Measurements from ENCODE around the gene RCAN2.

The RCAN2 gene

DNA sequence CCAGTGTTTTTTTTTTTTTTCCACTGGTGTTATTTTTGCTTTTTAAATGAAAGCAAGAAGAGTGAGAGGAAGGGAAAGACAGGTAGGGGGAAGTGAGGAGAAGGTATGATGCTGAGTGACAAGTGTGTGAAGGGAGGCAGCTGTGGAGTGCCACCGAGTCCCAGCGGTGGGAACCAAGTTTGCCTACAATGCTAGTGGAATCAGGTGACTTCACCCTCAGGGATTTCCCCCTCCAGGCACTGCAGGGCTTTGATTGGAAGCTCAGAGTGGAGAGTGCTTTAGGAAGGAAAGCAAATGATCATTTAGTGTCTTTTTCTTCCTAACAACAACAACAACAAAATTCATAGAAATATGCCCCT, 200.0 kb downstream of the RCAN2 start:
- no peak for DNase-seq (ENCODE audit: low read depth in 2 of 2)

DNA sequence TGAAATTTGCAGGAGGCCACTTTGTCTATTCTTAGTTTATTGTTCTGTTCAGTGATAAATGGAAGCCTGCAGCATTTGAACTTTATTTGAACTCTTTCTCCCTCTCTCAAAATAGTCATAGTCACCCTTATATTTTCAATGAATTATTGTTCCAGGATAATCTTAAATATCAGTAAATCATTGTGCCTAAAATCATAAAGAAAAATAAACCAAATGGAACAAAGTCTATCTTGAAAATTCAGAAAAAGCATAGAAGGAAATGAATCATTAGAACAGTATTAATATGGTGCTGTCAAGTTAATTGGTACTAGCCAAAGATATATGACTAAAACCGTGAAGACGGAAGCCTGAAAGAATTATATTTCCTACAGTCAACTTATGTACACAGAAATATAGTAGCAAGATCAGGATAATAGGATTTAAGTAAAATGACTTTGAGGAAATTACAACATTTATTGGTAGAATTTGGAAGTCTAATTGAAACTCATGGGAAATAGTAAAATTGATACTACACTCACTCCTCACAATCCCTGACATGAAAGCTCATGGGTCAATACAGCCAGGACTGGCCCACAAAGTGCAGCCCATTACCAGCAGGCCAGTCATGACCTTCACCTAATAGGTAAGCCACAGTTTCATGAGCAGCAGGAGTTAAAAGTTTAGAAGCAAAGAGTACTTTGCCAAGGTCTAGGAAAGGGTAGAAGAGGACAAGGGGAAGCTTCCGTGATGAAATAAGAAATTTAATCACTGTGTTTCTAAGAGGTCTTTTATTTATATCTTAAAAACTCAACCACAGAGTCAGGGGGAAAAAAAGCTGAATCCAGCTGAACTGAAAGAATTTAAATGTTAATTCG, 200.6 kb downstream of the RCAN2 start:
- no peak for DNase-seq (ENCODE audit: low read depth in 2 of 2)

DNA sequence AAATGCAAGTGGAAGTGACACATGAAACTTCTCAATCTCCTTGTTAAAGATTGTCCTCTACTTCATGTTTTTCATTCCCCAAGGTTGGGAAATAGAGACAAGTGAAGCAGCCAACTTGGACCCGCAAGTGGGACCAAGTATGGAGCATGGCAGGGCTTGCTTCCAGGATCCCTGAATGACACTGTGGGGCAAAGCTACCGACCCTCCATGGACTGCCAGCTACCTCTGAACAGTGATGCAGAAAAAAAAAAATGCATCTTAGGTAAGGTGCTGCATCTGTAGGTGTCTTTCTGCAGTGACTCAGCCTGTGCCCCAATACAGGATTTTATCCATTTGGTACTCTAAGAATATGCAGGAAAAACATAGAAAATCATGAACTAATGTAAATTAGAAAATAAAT, 201.4 kb downstream of the RCAN2 start:
- DNase-seq (ENCODE audit: low read depth in 2 of 2) = no peak

DNA sequence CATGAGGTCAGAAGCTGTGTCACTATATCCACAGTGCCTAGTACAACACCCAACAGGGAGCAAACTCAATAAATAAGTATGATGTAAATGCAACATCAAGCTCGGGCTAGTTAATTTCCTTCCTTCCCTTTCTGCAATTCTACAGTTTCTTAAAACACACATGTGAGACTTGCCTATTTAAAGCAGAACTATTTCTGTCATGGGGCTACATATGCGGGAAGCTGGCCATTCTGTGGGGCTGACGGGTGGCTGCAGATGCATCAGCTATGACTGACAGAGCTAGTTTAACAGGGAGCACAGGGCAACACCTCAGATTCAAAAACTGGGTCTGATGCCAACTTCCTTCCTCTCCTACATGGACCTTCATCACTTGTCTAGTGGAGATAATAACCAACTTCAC, 202.4 kb downstream of the RCAN2 start:
- no peak for DNase-seq (ENCODE audit: low read depth in 2 of 2)

DNA sequence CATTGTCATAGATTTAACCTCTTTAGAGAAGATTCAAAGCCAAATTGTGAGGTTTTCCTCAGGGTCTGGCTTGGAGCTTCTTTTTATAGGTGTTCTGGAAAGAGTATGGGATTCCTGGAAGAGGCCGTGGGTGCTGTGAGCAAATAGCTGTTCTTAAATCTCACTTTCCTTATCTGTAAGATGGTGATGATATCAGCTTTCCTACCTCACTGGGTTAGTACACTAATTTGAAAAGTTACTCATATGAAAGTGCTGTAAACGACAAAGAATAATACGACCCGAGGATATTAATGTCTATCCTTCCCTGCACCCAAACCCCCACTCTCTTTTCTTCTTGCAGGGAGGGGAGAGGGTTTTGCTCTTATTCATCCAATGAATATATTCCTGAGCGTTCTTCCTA, 203.6 kb downstream of the RCAN2 start:
- no peak for DNase-seq (ENCODE audit: low read depth in 2 of 2)

DNA sequence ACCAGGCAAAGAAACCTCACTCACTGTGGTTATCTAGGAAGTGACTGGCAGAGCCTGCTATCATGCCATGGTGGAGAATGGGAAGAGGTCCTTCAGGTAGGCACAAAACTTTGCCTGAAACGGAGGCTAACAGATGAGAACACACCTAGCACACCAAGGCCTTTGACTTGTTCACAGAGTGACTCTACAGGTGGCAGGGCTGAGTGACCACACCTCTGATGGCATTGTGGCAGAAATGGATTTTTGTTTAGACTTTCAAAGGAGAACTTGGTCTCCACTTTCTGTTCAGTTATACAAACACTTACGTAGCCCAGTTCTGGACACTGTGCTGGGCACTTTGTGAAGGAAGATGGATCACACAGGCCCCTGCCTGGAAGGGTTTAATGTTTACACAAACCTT, 204.2 kb downstream of the RCAN2 start:
- DNase-seq (ENCODE audit: low read depth in 2 of 2) = no peak

DNA sequence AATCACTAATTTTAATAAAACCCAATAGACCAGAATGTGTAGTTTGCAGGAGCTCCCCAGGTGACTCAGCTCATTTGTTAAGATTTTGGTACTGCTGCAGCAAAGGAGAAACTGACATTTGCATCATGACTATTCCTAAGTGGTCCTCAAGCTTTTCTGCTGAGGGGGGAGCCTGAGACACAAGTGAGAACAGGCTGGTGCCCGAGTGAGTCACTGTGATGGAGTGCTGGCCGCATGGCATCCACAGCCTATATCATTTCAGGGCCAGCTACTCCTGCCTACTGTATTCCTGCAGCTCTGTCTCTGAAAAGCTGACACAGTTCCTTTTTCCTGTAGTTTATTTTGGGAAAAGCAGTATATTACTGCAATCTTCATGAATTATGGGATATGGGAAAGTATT, 206.8 kb downstream of the RCAN2 start:
- DNase-seq (ENCODE audit: low read depth in 2 of 2) = no peak

DNA sequence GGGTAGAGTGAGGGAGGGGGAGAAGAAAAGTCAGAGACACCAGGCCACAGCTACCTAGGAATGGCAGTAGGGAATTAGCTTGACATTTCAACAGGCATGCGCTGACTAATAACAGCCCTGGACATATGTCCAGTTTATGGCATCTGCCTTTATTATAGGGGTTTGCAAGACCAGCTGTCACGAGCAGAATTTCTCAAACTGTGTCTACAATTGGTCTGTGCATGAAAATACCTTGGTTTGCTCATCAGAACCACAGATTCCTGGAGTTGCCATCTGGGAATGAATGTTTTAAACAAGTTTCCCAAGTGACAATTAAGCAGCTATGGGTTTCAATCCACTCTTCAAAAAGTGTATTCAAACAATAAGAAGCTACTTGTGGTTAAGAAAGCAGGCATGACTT, 210.1 kb downstream of the RCAN2 start:
- DNase-seq (ENCODE audit: low read depth in 2 of 2) = no peak

DNA sequence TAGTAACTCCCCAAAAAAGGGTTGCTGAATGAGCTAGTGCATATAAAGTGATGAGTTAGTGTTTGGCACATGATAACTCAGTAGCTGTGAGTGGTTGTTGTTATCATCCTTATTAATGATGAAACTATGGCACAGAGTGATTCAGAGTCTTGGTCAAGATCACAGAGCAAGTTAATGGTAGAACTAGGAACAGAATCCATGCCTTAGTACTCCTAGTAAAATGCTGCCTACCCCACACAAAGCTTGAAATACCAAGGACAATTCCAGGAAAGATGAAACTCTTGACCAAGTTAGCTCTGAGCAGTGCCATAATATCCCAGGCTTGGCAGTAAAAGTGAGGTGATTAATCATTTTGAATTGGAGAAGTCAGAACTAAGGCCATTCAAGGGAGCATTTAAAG, 211.4 kb downstream of the RCAN2 start:
- no peak for DNase-seq (ENCODE audit: low read depth in 2 of 2)

DNA sequence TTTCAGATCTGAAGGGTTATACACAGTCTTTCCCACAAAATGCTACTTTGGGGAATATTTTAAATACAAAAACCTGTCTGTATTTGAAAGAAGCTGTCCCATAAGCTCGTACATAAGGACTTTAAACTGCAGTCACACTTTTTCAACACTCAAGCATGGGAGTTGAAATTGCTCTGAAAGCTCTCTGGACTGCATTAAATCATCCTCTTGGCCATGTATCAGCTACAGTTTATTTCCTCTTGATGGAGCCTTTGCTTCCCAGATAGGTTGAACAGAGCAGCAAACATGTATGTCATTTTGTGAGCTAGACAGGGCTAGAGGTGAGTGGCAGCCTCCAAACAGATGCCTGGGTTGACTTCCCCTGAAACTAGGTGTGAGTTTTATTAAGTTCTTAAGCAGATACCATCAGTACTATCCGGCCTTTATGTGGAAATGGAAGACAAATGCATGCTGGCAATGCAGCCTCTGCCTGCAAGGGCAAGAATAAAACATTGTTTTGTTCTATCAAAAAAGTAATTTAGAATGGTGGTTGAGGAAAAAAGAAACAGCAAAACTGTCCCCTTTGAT, 214.6 kb downstream of the RCAN2 start:
- no peak for DNase-seq (ENCODE audit: low read depth in 2 of 2)

DNA sequence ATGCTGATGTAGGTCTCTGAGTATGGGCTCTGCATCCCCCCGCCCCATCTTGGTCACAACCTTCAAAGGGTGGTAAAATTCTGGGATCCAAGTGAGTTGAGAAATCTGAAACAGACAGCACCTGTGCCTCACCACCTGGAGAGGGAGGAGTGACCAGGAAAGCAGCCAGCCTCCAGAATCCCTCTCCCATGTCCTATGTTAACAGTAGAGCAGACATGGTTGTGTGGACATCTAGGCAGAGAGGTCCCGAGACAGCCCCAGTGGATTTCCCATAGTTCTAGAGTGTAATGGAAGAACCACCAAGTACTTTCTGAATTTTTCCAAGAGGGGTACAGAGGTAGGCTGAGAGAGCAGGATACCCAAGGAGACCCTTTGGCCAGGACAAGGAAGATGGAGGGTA, 216.7 kb downstream of the RCAN2 start:
- no peak for DNase-seq (ENCODE audit: low read depth in 2 of 2)

DNA sequence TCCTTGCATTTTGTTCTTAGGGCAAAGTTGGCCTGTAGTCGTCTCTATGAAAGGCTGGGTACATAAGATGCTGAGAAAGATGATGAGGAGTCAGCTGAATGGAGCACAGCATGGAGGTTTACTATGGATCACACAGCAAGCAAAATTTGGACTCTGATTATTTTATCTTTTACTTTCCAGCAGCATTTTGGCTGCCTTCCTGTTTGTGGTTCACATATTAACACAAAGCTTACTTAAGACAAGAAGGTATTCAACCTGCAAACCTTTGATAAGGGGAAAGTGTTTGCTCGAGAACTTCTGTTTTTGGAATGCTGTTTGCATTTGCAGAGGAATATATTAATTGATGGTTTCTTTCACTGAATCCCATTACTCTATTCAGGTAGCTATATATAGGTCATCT, 217.3 kb downstream of the RCAN2 start:
- DNase-seq (ENCODE audit: low read depth in 2 of 2) = no peak

DNA sequence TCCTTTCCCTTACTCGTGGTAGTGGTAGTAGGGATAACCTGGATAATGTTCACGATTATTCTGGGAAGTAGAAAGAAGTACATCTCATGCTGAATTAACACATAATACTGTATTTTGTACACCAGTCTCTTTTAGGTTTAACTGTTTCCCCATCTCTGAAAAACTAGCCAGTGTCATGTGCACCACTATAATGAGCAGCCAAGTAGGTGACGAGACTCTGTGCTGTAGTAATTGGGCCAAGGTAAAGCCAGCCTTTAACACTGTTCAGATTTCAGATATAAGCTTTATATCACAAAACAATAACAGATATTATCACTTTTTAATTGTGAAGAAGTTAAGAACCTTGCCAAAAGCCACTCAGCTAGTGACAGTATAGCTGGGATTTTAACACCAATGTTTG, 219.5 kb downstream of the RCAN2 start:
- no peak for DNase-seq (ENCODE audit: low read depth in 2 of 2)

DNA sequence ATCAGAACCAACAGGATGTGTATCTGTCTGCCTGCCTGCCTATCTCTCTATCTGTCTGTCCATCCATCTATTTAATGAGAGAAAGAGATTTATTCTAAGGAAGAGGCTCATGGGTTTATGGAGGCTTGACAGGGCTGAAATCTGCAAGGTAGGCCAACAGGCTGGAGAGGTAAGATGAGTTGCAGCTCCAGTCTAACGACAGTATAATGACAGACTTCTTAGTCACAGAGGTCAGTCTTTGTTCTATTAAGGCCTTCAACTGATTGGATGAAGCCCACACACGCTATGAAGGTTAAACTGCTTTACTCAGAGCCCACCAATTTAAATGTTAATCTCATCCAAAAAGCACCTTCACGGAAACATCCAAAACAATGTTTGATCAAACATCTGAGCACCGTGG, 220.1 kb downstream of the RCAN2 start:
- DNase-seq (ENCODE audit: low read depth in 2 of 2) = no peak

DNA sequence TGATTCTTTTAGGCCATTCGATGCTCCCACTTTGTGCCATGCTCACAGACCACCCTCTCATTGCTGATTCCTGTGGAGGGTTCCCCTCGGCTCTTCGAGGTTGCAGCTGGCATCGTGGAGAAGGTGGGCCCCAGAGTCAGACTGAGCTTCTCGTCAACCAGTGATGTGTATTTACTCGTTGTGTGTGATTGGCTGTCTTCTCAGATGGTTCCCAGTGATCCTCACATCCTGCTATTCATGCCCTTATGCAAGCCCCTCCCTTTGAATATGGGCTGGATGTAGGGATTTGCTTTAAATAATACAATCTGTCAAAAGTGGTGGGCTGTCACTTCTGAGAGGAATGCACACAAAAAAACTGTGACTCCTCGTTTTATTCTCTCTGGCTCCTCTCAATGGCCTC, 220.9 kb downstream of the RCAN2 start:
- DNase-seq (ENCODE audit: low read depth in 2 of 2) = no peak

DNA sequence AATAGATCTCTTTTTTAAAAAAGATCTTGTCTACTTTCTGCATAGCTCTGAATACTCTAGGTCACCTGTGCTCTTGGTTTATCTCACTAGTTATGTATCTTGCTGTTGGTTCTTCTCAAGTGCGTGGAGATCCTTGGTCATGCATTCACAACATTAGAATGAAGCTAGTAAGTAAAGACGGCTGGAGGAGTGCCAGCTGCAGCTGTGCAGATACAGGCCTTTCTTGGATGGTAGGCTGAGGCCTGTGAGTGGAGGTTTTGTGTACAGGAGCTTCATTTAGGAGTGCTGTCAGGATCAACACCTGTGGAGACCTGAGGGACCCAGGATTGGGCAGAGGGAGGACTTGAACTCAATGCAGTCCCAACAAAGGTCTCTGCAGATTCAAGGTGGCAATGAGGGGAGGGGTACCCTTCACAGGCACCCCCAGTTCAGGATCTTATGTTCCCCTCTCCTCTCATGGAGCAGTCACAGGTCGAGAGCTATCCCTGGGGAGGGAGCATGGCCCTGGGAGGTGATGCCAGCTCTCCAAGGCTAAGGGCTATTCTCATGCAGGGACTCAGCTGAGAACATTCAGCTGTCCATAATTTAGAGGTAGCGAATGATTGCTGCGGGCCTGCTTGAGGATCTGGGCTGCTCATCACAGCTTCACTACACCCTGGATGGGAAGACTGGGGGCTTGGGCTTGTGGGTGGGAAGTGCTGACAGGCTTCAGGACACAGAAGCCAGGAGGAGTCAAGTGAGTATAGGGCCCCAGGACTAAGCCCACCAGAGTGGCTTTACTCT, 221.6 kb downstream of the RCAN2 start:
- no peak for DNase-seq (ENCODE audit: low read depth in 2 of 2)

DNA sequence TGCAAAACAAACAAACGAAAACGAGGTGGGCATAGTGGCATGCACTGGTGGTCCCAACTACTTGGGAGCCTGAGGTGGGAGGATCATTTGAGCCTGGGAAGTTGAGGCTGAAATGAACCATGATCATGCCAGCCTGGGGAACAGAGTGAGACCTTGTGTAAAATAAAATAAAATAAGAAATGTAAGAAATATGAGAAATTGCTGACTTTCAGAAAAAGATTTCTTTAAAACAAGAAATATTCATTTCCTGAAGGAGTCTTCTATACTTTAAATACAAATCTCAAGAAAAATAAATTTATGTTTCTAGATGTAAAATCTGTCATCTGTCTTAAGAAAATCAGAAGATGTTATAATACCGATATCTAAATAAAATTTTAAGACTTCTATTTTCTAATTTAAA, 223.7 kb downstream of the RCAN2 start:
- DNase-seq (ENCODE audit: low read depth in 2 of 2) = no peak

DNA sequence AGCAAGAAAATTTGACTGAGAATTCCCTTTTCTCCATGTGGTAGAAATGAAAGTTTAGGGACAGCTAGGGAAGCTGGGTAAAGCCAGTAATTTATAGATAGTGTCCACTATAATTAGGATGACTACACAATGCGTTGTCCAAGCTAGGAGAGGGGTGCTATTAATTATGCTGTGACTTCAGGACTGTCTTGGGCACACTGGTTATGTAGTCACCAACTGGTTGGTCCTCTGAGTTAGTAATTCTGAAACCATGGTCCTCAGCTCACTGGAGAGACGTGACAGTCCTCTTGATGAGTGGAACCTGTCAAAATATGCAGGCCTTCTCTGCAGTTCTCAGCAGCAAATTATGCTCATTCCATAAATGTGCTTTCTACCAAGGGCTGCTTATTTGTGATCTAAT, 225.9 kb downstream of the RCAN2 start:
- DNase-seq (ENCODE audit: low read depth in 2 of 2) = no peak

DNA sequence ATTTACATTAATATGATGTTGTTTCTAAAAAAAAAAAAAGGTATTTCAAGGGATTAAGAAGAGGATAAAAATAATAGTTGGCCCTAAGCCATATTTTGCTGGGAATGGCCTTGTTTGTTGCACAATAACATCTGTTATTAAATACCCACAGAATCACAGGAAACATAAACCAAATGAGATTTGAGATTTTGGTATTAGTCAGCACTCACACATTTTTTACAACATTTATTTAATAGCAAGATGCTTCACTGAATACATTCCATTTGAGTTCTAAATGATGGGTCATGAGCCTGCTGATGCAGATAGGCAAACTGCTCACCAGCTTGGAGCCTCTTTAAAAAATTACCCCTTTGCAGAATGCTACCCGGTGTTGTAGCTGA, 227.6 kb downstream of the RCAN2 start:
- no peak for DNase-seq (ENCODE audit: low read depth in 2 of 2)

DNA sequence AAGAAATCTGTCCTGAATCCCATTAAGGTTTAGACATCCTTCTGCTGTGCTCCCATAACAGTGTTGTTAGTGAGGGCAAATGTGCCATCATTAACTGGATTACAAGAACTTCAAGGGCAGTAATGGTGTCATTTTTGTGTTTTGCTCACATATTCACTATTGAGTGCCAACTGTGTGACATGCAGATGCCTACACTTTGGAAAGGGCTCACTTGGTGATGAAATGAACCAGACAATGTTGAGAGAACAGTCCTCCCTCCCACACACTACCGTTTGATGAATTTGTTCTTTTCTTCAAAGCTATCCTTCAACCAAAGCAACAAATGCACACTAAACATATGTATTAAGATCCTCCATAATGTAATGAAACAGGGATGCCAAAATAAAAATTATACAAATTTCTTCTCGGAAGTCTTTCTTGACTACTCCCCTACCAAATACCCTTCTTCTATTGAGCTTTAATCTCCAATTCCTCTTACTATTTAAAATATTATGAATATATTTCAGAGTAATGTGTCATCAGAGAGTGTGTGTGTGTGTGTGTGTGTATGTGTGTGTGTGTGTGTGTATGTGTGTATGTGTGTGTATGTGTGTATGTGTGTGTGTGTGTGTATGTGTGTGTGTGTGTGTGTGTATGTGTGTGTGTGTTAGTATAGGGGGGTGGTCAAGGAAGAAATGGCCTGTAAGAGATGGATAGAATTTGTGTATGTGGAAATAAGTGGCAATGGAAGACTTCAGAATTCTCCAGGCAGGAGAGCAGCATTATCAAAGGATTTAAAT, 228.1 kb downstream of the RCAN2 start:
- no peak for DNase-seq (ENCODE audit: low read depth in 2 of 2)

DNA sequence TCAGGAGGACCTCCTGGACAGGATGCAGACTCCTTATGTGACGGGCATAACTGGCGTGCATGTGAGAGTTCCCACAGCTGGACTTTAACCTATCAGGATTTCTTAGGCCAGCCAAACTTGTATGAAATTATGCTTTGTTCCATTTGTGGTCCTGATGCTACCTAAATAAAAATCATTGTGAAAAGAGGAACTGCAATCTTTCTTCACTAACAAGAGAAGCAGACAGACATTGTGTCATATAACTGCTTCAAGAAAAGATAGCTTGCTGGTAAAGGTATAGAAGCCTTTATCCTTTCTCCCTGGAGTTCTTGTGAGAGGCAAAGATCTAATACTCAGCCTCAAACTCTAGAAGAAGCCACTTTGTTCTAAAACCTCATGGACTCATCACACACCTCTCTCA, 233.0 kb downstream of the RCAN2 start:
- DNase-seq (ENCODE audit: low read depth in 2 of 2) = no peak

DNA sequence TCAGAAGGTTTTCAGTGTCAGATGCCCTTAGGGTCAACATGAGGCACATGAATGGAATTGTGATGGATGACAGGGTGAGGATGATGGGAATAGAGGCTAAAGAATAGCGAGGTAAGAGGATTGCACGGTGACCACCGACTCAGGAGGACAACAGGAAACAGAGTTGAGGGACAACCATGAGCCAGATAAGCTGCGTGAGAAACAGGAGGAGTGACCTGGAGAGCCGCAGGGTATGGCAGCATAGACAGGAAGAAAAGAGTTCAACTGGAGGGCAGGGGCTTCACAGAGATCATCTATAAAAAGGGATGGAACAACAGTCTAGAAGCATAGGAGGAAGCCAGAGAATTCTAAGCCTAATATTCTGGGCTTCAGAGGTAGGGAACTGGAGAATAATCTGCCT, 235.7 kb downstream of the RCAN2 start:
- DNase-seq (ENCODE audit: low read depth in 2 of 2) = no peak
